Fibroblast of the aortic adventitia (primary cell): ENCODE data around the gene EPDR1. TPM values are rescaled to one million over a fixed set of nuclear protein-coding genes. Genes with fewer than 3 reads are reported as not detected.
A peak's percentile ranks its signal among the peaks of the same experiment; 100 is the strongest.

Experiments
- DNase-seq: peaks from one replicate; pipeline ENCODE4 v3.0.0-alpha.2; 2010; ENCODE audit warnings: low read depth
- H3K4me3 ChIP-seq: 2 replicates; pipeline ENCODE4 v1.5.1; 2011; ENCODE audit warnings: low read depth, mild to moderate bottlenecking, control low read depth, low read length, moderate library complexity
- CTCF ChIP-seq: IDR thresholded peaks from 2 replicates; pipeline ENCODE4 v1.5.1; 2011; ENCODE audit warnings: mild to moderate bottlenecking, low read length, control low read depth, inconsistent platforms; ENCODE audit not compliant: insufficient read depth
- total RNA-seq: library from RNA; depleted of rRNA; stranded (reverse); fragments of >200 nt; gene quantifications from 2 replicates; pipeline ENCODE4 v1.2.3, GENCODE V29; 2012; ENCODE audit warnings: low replicate concordance

Gene EPDR1
- total RNA-seq, 1 donor, result 47.9 TPM

- DNase-seq, result peak; percentile 68
- TF ChIP-seq CTCF, result no peak
- H3K4me3 ChIP-seq, result no peak overlapping the region
Observed at GRCh38 chr7:37956791-37957190, 36.4 kb downstream of the EPDR1 start.

- peak; percentile 54 for DNase-seq
- no peak overlapping the region for H3K4me3 ChIP-seq
Observed at GRCh38 chr7:37957221-37957970, 37.0 kb downstream of the EPDR1 start.

GRCh38 chr7:37960483-37960882, 40.0 kb downstream of the EPDR1 start:
- H3K4me3 ChIP-seq, result no peak overlapping the region
- peak; percentile 37 for DNase-seq
- no peak for TF ChIP-seq CTCF

More at GRCh38 chr7:37957221-37957970, 37.0 kb downstream of the EPDR1 start:
- no peak for TF ChIP-seq CTCF

GRCh38 chr7:37961251-37961650, 40.8 kb downstream of the EPDR1 start:
- TF ChIP-seq CTCF, result no peak
- no peak for DNase-seq
- H3K4me3 ChIP-seq, result no peak overlapping the region

GRCh38 chr7:37964196-37964595, 43.8 kb downstream of the EPDR1 start:
- H3K4me3 ChIP-seq, result no peak overlapping the region
- DNase-seq, result no peak
- no peak for TF ChIP-seq CTCF

- TF ChIP-seq CTCF, result no peak
- no peak overlapping the region for H3K4me3 ChIP-seq
- no peak for DNase-seq
Observed at GRCh38 chr7:37970211-37970610, 49.8 kb downstream of the EPDR1 start.

- no peak for TF ChIP-seq CTCF
- peak; percentile 63 for DNase-seq
- H3K4me3 ChIP-seq, result no peak overlapping the region
Observed at GRCh38 chr7:37971491-37971890, 51.1 kb downstream of the EPDR1 start.
